B cell (primary cell): ENCODE data around the gene MAPKAP1. TPM values are rescaled to one million over a fixed set of nuclear protein-coding genes. Genes with fewer than 3 reads are reported as not detected.

Source experiments
- ATAC-seq: fragments of 200-7000 bp; cut with Tn5 transposase; one replicate; pipeline ENCODE4 v1.10.0; 2021; ENCODE audit warnings: low read depth, mild to moderate bottlenecking, moderate number of reproducible peaks, moderate library complexity
- CTCF ChIA-PET: fragments of 350-600 bp; sonication (Branson Sonifier 250); formaldehyde crosslinking; loops from one replicate; lab custom pipeline; 2021; ENCODE audit warnings: antibody characterized with exemption, inconsistent platforms; lab: Charles Lee
- POLR2A ChIA-PET: fragments of 350-600 bp; sonication (Branson Sonifier 250); formaldehyde crosslinking; loops from one replicate; lab custom pipeline; 2021; ENCODE audit warnings: antibody characterized with exemption; lab: Charles Lee
- DNase-seq: peaks from one replicate; pipeline ENCODE4 v3.0.0; 2013
- H2AFZ ChIP-seq: 2 replicates; pipeline ENCODE4 v1.6.1; 2012; ENCODE audit warnings: mild to moderate bottlenecking, low read depth, low read length; ENCODE audit not compliant: insufficient read depth, poor library complexity, severe bottlenecking
- H3K27ac ChIP-seq, 2 donors: 1 replicate in 1 of 2; 2 replicates in 1 of 2; pipeline ENCODE4 v1.5.1; 2012 to 2013; ENCODE audit warnings: low read length in 2 of 2, mild to moderate bottlenecking in 2 of 2, moderate library complexity in 1 of 2
- H3K27me3 ChIP-seq, 4 experiments: fragments of 200-600 bp in 1 of 4; sonication (generic) in 1 of 4; replicated peaks in 1 of 4; 1 replicate in 2 of 4; 2 replicates in 2 of 4; pipeline versions ENCODE4 v1.6.1 to v1.7.0; 2013 to 2016; ENCODE audit warnings: low read length in 3 of 4, mild to moderate bottlenecking in 2 of 4, mixed read lengths in 1 of 4, moderate library complexity in 1 of 4; ENCODE audit not compliant: insufficient read depth in 4 of 4, control insufficient read depth in 3 of 4; ENCODE audit errors: control extremely low read depth in 1 of 4
- H3K36me3 ChIP-seq, 2 experiments: replicated peaks in 1 of 2; 1 replicate in 1 of 2; 2 replicates in 1 of 2; pipeline versions ENCODE4 v1.6.1 to v1.7.1; 2013; ENCODE audit warnings: low read length in 1 of 2; ENCODE audit not compliant: insufficient read depth in 2 of 2, control insufficient read depth in 1 of 2; ENCODE audit errors: control extremely low read depth in 1 of 2, extremely low read depth in 1 of 2
- H3K4me1 ChIP-seq, 2 donors: fragments of 200-600 bp in 1 of 2; sonication (generic) in 1 of 2; 1 replicate in 1 of 2; 2 replicates in 1 of 2; pipeline versions ENCODE4 v1.5.1 to v1.6.1; 2013 to 2017; ENCODE audit warnings: low read length in 2 of 2; ENCODE audit not compliant: control insufficient read depth in 2 of 2, insufficient read depth in 2 of 2
- H3K4me2 ChIP-seq: replicated peaks from 2 replicates; pipeline ENCODE3; 2012; ENCODE audit warnings: mild to moderate bottlenecking, low read depth, low read length; ENCODE audit not compliant: poor library complexity, severe bottlenecking
- H3K4me3 ChIP-seq, 5 experiments: fragments of 200-600 bp in 1 of 5; sonication (generic) in 1 of 5; 1 replicate in 3 of 5; 2 replicates in 2 of 5; pipeline versions ENCODE4 v1.5.1 to v1.7.0; 2011 to 2016; ENCODE audit warnings: low read length in 4 of 5, mild to moderate bottlenecking in 4 of 5, low read depth in 2 of 5, control low read depth in 1 of 5, moderate library complexity in 1 of 5; ENCODE audit not compliant: insufficient read depth in 1 of 5; ENCODE audit errors: control extremely low read depth in 1 of 5, extremely low read depth in 1 of 5
- H3K79me2 ChIP-seq: fragments of 200-600 bp; sonication (generic); one replicate; pipeline ENCODE4 v1.6.0; 2016; ENCODE audit warnings: low read length; ENCODE audit not compliant: control insufficient read depth, insufficient read depth
- H3K9ac ChIP-seq: fragments of 200-600 bp; sonication (generic); 2 replicates; pipeline ENCODE4 v1.6.1; 2017; ENCODE audit warnings: mild to moderate bottlenecking, low read length, moderate library complexity
- H3K9me3 ChIP-seq, 3 donors: one replicate each; pipeline versions ENCODE4 v1.6.1 to v1.7.1; 2013; ENCODE audit warnings: low read length in 2 of 3; ENCODE audit not compliant: control insufficient read depth in 2 of 3, insufficient read depth in 1 of 3; ENCODE audit errors: control extremely low read depth in 1 of 3
- H4K20me1 ChIP-seq: 2 replicates; pipeline ENCODE4 v1.6.0; 2012; ENCODE audit warnings: mild to moderate bottlenecking, low read length; ENCODE audit not compliant: insufficient read depth, control insufficient read depth, poor library complexity, severe bottlenecking
- H3K27ac Mint-ChIP-seq: one replicate; pipeline ENCODE4 v1.8.0; 2021; ENCODE audit warnings: mixed read lengths
- H3K27me3 Mint-ChIP-seq: one replicate; pipeline ENCODE4 v1.8.0; 2021; ENCODE audit warnings: mixed read lengths
- H3K4me1 Mint-ChIP-seq: one replicate; pipeline ENCODE4 v1.8.0; 2021; ENCODE audit warnings: mixed read lengths
- H3K4me3 Mint-ChIP-seq: one replicate; pipeline ENCODE4 v1.8.0; 2021; ENCODE audit warnings: mixed read lengths
- H3K9me3 Mint-ChIP-seq: one replicate; pipeline ENCODE4 v1.8.0; 2022; ENCODE audit warnings: mixed read lengths; ENCODE audit not compliant: insufficient read depth
- EZH2 ChIP-seq: IDR thresholded peaks from 2 replicates; pipeline ENCODE4 v1.6.1; 2012; ENCODE audit warnings: borderline replicate concordance, low read depth, mild to moderate bottlenecking, moderate library complexity, low read length; ENCODE audit not compliant: insufficient read depth, poor library complexity, severe bottlenecking
- WGBS: methylation state at CpG from one replicate; pipeline ENCODE4 v1.1.5; 2013; ENCODE audit warnings: missing lambda C conversion rate; ENCODE audit not compliant: insufficient coverage; 5-methylcytosine and 5-hydroxymethylcytosine counted together
- intact Hi-C: fragments of 100-400 bp; cut with micrococcal nuclease; formaldehyde crosslinking; loops from one replicate; pipeline ENCODE4 v1.10.0; 2022
- polyA plus RNA-seq: library from polyadenylated mRNA; depleted of rRNA; stranded (reverse); fragments of >200 nt; gene quantifications from 2 replicates; pipeline ENCODE4 v1.2.3, GENCODE V29; 2012
- total RNA-seq, 2 donors: library from RNA; stranded (reverse); fragments of 120-200 nt in 1 of 2; gene quantifications; 1 replicate in 1 of 2; 2 replicates in 1 of 2; pipeline versions ENCODE4 v1.2.3 to v1.2.4, GENCODE V29; 2013 to 2022
- TF ChIP-seq, protein P1 (sequence below): fragments of 200-600 bp; IDR thresholded peaks from one replicate; pipeline ENCODE4 v1.8.0; 2022; ENCODE audit warnings: antibody characterized with exemption, mild to moderate bottlenecking

The MAPKAP1 gene
- total and polyA plus RNA-seq, 2 donors (not counting 1 experiment from before 2014, with no cell fraction given) = 51.6 to 62.4 TPM

DNA sequence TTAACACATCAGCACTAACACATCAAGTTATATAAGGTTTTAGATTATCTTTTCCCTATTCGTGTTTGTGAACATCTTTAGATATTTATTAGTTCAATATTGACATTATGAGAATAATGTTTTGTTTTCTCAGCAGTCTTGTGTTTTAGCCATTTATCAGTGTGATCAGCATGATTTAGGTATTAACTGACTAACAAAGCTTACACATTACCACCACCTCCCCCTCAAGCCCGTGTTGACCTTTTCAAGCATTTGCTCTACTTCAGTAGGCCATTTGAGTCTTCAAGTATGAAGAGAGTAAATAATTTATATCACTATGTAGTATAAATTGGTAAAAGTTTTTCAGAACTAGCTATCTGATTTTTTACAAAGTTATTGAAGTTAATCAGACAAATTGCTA, 47.1 kb upstream of the MAPKAP1 start:
- H3K4me3 ChIP-seq = no peak overlapping the region
- H3K27ac Mint-ChIP-seq = no peak overlapping the region
- H4K20me1 ChIP-seq = no peaks in the 10 kb centered on the region
- H3K4me2 ChIP-seq = no peak overlapping the region
- no peak overlapping the region for H3K27ac ChIP-seq
- DNase-seq (no peak), ATAC-seq (no peak)
- H3K4me3 Mint-ChIP-seq = no peak overlapping the region
- no peaks in the 10 kb centered on the region for H3K27me3 ChIP-seq
- H3K27me3 Mint-ChIP-seq = no peaks in the 10 kb centered on the region
- H3K9me3 ChIP-seq = no peaks in the 10 kb centered on the region
- H2AFZ ChIP-seq = no peak overlapping the region
- H3K4me1 ChIP-seq = peaks cover 11 to 16% of the 10 kb centered on the region in 2 donors
- no peaks in the 10 kb centered on the region for H3K36me3 ChIP-seq
- intact Hi-C loops = no loop called here
- CTCF ChIA-PET = interaction anchor here (1.3 kb wide), 1 partner anchor 75 kb away, joined by 3 read pairs; no protein-coding TSS in a partner anchor
- H3K9ac ChIP-seq = no peak overlapping the region
- WGBS = no CpG with 5 or more reads among the region's 2 CpGs
- POLR2A ChIA-PET = no interaction called here
- H3K79me2 ChIP-seq = peaks cover 62% of the 10 kb centered on the region
- TF ChIP-seq, protein P1, sequence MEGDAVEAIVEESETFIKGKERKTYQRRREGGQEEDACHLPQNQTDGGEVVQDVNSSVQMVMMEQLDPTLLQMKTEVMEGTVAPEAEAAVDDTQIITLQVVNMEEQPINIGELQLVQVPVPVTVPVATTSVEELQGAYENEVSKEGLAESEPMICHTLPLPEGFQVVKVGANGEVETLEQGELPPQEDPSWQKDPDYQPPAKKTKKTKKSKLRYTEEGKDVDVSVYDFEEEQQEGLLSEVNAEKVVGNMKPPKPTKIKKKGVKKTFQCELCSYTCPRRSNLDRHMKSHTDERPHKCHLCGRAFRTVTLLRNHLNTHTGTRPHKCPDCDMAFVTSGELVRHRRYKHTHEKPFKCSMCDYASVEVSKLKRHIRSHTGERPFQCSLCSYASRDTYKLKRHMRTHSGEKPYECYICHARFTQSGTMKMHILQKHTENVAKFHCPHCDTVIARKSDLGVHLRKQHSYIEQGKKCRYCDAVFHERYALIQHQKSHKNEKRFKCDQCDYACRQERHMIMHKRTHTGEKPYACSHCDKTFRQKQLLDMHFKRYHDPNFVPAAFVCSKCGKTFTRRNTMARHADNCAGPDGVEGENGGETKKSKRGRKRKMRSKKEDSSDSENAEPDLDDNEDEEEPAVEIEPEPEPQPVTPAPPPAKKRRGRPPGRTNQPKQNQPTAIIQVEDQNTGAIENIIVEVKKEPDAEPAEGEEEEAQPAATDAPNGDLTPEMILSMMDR = no peak
- no peak for TF ChIP-seq EZH2
- peaks cover 36% of the 10 kb centered on the region for H3K4me1 Mint-ChIP-seq
- H3K9me3 Mint-ChIP-seq = no peaks in the 10 kb centered on the region

DNA sequence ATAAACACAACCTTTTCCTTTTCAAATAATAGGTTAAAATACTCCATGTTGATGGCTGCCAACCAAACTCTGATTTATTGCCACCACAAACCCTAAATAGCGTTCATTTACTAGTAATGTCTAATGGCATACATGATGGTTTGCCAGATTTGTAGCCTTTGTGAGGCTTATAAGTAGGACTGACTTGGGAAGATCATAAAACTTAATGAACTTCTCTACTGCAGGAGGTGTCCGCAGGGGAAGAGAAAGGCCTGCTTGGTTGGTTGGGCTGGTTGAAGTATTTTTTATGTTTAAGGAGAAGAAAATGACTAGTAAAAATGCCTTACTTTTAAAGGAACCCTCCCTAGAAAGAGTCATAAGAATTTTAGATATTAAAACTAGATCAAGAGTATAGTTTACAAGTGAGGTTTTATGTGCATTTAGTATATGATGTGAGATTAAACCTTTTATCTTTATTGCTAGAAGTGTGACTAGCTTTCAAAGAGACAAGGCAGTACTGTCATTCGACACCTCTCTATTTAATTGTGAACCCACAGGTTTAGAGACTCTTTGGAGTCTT, 45.1 kb upstream of the MAPKAP1 start:
- Histone ChIP-seq H3K36me3 (no peaks in the 10 kb centered on the region), H3K4me2 (no peak overlapping the region), H3K79me2 (peaks cover 60% of the 10 kb centered on the region), H4K20me1 (no peaks in the 10 kb centered on the region), H3K4me1 (peaks cover 10 to 13% of the 10 kb centered on the region in 2 donors), H3K9ac (no peak overlapping the region), H2AFZ (no peak overlapping the region), H3K27me3 (no peaks in the 10 kb centered on the region), H3K27ac (no peak overlapping the region), H3K9me3 (no peaks in the 10 kb centered on the region), H3K4me3 (no peak overlapping the region)
- H3K9me3 Mint-ChIP-seq = no peaks in the 10 kb centered on the region
- POLR2A ChIA-PET = no interaction called here
- ATAC-seq (no peak), DNase-seq (no peak)
- H3K4me3 Mint-ChIP-seq = no peak overlapping the region
- no peaks in the 10 kb centered on the region for H3K27me3 Mint-ChIP-seq
- peaks cover 35% of the 10 kb centered on the region for H3K4me1 Mint-ChIP-seq
- WGBS = no CpG with 5 or more reads among the region's 3 CpGs
- no peak overlapping the region for H3K27ac Mint-ChIP-seq
- CTCF ChIA-PET = no interaction called here
- intact Hi-C loops = no loop called here
- no peak for TF ChIP-seq EZH2
- TF ChIP-seq, protein P1 = no peak
